HG02852 (cell line): ENCODE results near the gene OR11A1.

Source experiments
- ATAC-seq: cut with Tn5 transposase; IDR thresholded peaks from one replicate; pipeline ENCODE4 v1.9.1; 2021; ENCODE audit warnings: mild to moderate bottlenecking, moderate library complexity; ENCODE audit not compliant: unreplicated experiment

OR11A1 gene

DNA sequence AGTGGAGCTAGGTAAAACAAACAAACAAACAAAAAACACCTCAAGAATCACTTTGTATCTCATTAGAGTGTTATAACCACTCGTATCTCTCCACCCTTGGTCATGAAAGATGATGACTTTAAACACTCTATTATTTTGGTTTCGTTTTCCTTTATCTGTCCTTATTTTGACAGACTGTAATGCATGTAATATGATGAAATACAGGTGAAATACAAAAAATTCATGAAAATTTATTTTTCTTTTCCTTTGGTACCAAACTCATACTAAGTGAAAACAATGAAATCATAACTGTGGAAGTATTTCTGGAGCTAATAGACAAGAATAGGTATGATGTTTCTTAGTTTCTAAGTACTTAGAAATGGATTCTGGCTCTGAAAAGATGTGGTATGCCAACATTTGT is 57.3 kb downstream of the OR11A1 start:
- no peak for ATAC-seq

GRCh38 chr6:29395331-29395730 is 61.5 kb downstream of the OR11A1 start, which contains the start of gene OR12D2:
TSS of gene OR12D2 (plus strand) at chr6:29395631. CDS start at chr6:29396700, 1,069 bp downstream.
- no peak for ATAC-seq

GRCh38 chr6:29388533-29388932 is 68.3 kb downstream of the OR11A1 start:
- no peak for ATAC-seq

DNA sequence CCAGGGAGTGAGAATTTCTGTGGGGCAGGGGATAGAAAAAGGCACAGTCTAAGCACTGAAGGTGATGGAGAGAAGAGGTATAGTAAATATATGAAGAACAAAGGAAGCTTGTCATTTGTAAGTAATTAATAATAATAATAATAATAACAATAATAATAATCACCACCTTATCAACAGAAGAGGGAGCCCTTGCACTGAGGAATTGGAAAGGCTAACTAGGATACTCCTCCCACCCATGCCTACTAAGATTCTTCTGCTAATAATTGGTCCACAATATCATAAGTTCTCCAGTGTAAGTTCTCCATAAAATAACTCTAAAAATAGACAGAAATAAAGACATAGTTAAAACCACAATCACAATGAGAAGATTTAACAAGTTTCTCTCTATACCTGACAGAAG is 80.9 kb downstream of the OR11A1 start:
- no peak for ATAC-seq
